Measurements from ENCODE around the gene CEP164. TPM values are rescaled to one million over a fixed set of nuclear protein-coding genes. Genes with fewer than 3 reads are reported as not detected.

Gene CEP164
- total and polyA plus RNA-seq, 2 of the 8 experiments (the other 6 are each of a cell fraction or from before 2014, with no cell fraction given), result 8.4 to 20.8 TPM

DNA sequence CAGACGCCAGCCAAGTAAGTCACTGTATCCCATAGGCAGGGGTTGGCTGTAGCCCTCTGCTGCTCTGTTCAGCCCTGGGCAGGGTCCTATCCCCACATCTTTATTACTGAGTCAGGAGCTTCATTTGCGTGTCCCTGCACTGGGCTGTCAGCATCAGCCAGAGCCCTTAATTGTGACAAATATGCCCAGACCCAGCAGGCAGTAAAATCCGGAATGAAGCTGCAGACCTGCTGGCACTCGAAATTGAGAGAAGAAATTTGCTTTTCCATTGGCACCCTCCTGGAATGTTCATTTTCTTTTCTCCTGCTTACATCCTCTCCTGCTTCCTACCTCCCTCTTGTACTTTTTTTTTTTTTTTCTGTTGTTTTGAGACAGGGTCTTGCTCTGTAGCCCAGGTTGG lies 43.8 kb downstream of the CEP164 start (continued):
- TF ChIP-seq CHD7 (IDR thresholded peaks at IDR 0.05; ENCODE audit: insufficient replicate concordance, low read length) (no peak), KDM5A (IDR thresholded peaks at IDR 0.05; ENCODE audit: low read length) (no peak)
